ENCODE measurements around the gene TCERG1L. TPM values are rescaled to one million over a fixed set of nuclear protein-coding genes. Genes with fewer than 3 reads are reported as not detected.

TCERG1L gene
- total RNA-seq, 4 donors from 2014 or later, result 0.41 TPM; not detected in 3

GRCh38 chr10:131130025-131130424, 181.5 kb downstream of the TCERG1L start:
- DNase-seq, result no peak
- intact Hi-C loops (cut with DNase I; ENCODE audit: low total_unique reads), result no loop called here
- Histone ChIP-seq H3K4me3 (no peak overlapping the region), H3K27me3 (no peaks in the 10 kb centered on the region), H3K4me1 (no peaks in the 10 kb centered on the region), H3K36me3 (no peaks in the 10 kb centered on the region), H3K9me3 (no peaks in the 10 kb centered on the region), H3K27ac (no peak overlapping the region)
- TF ChIP-seq POLR2A (IDR thresholded peaks at IDR 0.05) (no peak), CTCF (IDR thresholded peaks at IDR 0.05) (no peak)

DNA sequence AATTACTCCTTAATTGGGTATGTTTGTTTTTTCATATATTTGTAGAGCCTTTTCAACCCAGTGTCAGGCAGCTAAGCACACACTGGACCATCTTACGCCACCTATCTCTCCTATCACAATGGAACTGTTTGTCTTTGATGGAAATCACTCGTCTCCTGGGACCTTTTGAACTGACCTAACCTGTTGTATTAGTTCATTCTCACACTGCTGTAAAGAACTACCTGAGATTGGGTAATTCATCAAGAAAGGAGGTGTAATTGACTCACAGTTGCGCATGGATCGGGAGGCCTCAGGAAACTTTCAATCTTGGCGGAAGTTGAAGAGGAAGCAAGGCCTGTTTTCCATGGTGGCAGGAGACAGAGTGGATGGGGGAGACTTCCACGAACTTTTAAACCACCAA, 182.0 kb downstream of the TCERG1L start:
- no peak overlapping the region for H3K27ac ChIP-seq
- no peak overlapping the region for H3K4me3 ChIP-seq
- no peaks in the 10 kb centered on the region for H3K4me1 ChIP-seq
- no peaks in the 10 kb centered on the region for H3K27me3 ChIP-seq
- no peak for DNase-seq
- H3K36me3 ChIP-seq, result no peaks in the 10 kb centered on the region
- intact Hi-C loops (cut with DNase I; ENCODE audit: low total_unique reads), result no loop called here
- H3K9me3 ChIP-seq, result no peaks in the 10 kb centered on the region
- no peak for TF ChIP-seq POLR2A (IDR thresholded peaks at IDR 0.05)
- TF ChIP-seq CTCF (IDR thresholded peaks at IDR 0.05), result no peak

DNA sequence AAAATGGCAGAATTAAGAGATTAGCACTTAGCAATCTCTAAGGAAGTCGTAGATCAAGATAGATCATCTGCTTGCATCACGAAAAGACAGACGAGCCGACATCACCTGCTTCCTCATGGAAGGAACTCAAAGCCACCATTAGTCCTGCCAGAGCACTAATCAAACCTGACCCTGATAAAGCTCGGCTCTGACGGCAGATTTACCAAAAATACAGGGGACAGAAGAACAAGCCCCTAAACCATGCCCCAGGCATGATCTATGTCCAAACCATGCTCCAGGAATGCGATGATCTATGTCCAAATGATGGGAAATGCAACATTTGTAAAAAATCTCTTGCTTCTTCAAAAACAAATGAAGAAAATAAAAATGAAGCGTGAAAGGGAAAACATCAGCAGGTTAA, 182.8 kb downstream of the TCERG1L start:
- Histone ChIP-seq H3K36me3 (no peaks in the 10 kb centered on the region), H3K4me3 (no peak overlapping the region), H3K9me3 (no peaks in the 10 kb centered on the region), H3K4me1 (no peaks in the 10 kb centered on the region), H3K27ac (no peak overlapping the region), H3K27me3 (no peaks in the 10 kb centered on the region)
- TF ChIP-seq CTCF (IDR thresholded peaks at IDR 0.05) (no peak), POLR2A (IDR thresholded peaks at IDR 0.05) (no peak)
- DNase-seq, result no peak
- intact Hi-C loops (cut with DNase I; ENCODE audit: low total_unique reads), result no loop called here

DNA sequence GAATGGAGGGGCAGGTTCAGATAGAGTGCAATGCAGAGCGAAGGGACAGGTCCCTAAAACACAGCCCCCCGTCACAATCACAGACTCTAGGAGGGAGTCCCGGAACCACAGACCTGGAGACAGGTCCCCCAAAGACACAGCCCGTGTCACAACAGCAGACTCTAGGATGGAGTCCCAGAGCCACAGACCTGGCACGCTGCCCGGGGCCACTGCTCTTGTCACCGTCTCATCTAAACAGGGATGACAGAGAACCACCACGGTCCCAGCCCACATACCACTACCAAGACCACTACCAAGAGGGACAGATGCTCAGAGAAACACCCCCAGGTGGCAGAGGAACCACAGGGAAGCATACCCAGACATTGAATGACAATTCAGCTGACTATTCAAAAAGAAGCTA, 183.9 kb downstream of the TCERG1L start:
- TF ChIP-seq POLR2A (IDR thresholded peaks at IDR 0.05), result no peak
- TF ChIP-seq CTCF (IDR thresholded peaks at IDR 0.05), result no peak
- H3K4me3 ChIP-seq, result no peak overlapping the region
- no peaks in the 10 kb centered on the region for H3K4me1 ChIP-seq
- intact Hi-C loops (cut with DNase I; ENCODE audit: low total_unique reads), result no loop called here
- DNase-seq, result no peak
- H3K9me3 ChIP-seq, result no peaks in the 10 kb centered on the region
- H3K27ac ChIP-seq, result no peak overlapping the region
- H3K27me3 ChIP-seq, result no peaks in the 10 kb centered on the region
- H3K36me3 ChIP-seq, result no peaks in the 10 kb centered on the region

DNA sequence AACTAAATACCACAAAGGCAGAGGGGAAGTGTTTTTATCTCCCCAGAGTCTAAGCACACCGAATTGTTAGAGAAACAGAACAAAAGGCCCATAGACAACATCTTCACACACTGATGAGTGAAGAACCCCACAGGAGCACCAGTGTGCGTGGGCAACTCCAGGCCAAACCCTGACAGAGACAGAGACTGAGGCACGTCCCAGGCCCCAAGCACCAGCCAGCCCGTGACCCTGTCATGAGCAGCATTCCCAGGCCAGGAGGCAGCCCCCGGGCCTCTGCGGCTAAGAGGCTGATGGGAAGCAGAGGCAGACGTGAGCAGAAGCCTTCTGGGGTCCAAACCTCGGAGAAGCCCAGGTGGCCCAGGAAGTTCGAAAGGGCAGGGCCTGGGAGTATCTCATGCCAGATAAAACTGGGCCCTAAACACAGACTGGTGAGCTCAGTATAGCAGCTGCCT, 184.4 kb downstream of the TCERG1L start:
- no peak overlapping the region for H3K27ac ChIP-seq
- H3K27me3 ChIP-seq, result no peaks in the 10 kb centered on the region
- TF ChIP-seq POLR2A (IDR thresholded peaks at IDR 0.05) (no peak), CTCF (IDR thresholded peaks at IDR 0.05) (no peak)
- H3K36me3 ChIP-seq, result no peaks in the 10 kb centered on the region
- no peaks in the 10 kb centered on the region for H3K4me1 ChIP-seq
- no peak overlapping the region for H3K4me3 ChIP-seq
- no peaks in the 10 kb centered on the region for H3K9me3 ChIP-seq
- intact Hi-C loops (cut with DNase I; ENCODE audit: low total_unique reads), result no loop called here
- DNase-seq, result no peak
